Neuronal stem cell (in vitro differentiated cells): Measurements from ENCODE around the gene SCAP.
A peak's percentile ranks its signal among the peaks of the same experiment; 100 is the strongest.

Source experiments
- DNase-seq: peaks from one replicate; pipeline ENCODE4 v3.0.0-alpha.2; 2013; ENCODE audit warnings: low spot score
- H2AFZ ChIP-seq: one replicate; pipeline ENCODE4 v1.6.1; 2013; ENCODE audit warnings: mild to moderate bottlenecking, low read length, inconsistent platforms
- H2AK5ac ChIP-seq: 2 replicates; pipeline ENCODE4 v1.6.1; 2013; ENCODE audit warnings: low read depth, mild to moderate bottlenecking, inconsistent platforms, low read length, moderate library complexity, mixed read lengths
- H2BK120ac ChIP-seq: 2 replicates; pipeline ENCODE4 v1.6.1; 2013; ENCODE audit warnings: low read depth, mild to moderate bottlenecking, inconsistent platforms, low read length, moderate library complexity, mixed read lengths
- H2BK12ac ChIP-seq: one replicate; pipeline ENCODE4 v1.6.1; 2013; ENCODE audit warnings: low read length, inconsistent platforms
- H2BK15ac ChIP-seq: 2 replicates; pipeline ENCODE4 v1.6.1; 2013; ENCODE audit warnings: mild to moderate bottlenecking, low read length, inconsistent platforms, mixed read lengths
- H2BK5ac ChIP-seq: one replicate; pipeline ENCODE4 v1.6.1; 2013; ENCODE audit warnings: inconsistent platforms, mild to moderate bottlenecking, low read length, moderate library complexity
- H3K14ac ChIP-seq: one replicate; pipeline ENCODE4 v1.6.1; 2013; ENCODE audit warnings: low read length, inconsistent platforms
- H3K18ac ChIP-seq: 2 replicates; pipeline ENCODE4 v1.6.1; 2013; ENCODE audit warnings: low read length, inconsistent platforms
- H3K23ac ChIP-seq: 2 replicates; pipeline ENCODE4 v1.6.1; 2013; ENCODE audit warnings: low read depth, mild to moderate bottlenecking, mixed read lengths, low read length, inconsistent platforms; ENCODE audit not compliant: poor library complexity
- H3K27ac ChIP-seq: replicated peaks from 3 replicates; pipeline ENCODE4 v1.5.1; 2013; ENCODE audit warnings: low read length, inconsistent platforms
- H3K27me3 ChIP-seq, 3 experiments: 2 replicates each; pipeline ENCODE4 v1.6.1; 2013; ENCODE audit warnings: low read length in 3 of 3, mild to moderate bottlenecking in 2 of 3, inconsistent platforms in 1 of 3, low read depth in 1 of 3, mixed read lengths in 1 of 3, moderate library complexity in 1 of 3; ENCODE audit not compliant: control insufficient read depth in 3 of 3, insufficient read depth in 3 of 3
- H3K36me3 ChIP-seq, 2 donors: replicated peaks in 1 of 2; 2 replicates each; pipeline ENCODE4 v1.6.1; 2013; ENCODE audit warnings: low read length in 2 of 2; ENCODE audit not compliant: control insufficient read depth in 2 of 2, insufficient read depth in 2 of 2
- H3K4ac ChIP-seq: 2 replicates; pipeline ENCODE4 v1.6.1; 2013; ENCODE audit warnings: inconsistent platforms, mild to moderate bottlenecking, low read length, moderate library complexity
- H3K4me1 ChIP-seq, 2 donors: 1 replicate in 1 of 2; 2 replicates in 1 of 2; pipeline ENCODE4 v1.6.1; 2013; ENCODE audit warnings: low read length in 2 of 2, low read depth in 1 of 2; ENCODE audit not compliant: control insufficient read depth in 2 of 2, insufficient read depth in 1 of 2
- H3K4me2 ChIP-seq: one replicate; pipeline ENCODE4 v1.6.1; 2013; ENCODE audit warnings: mild to moderate bottlenecking, low read length, inconsistent platforms; ENCODE audit not compliant: insufficient read depth, poor library complexity, severe bottlenecking
- H3K4me3 ChIP-seq, 2 donors: 2 replicates each; pipeline ENCODE4 v1.5.1; 2013; ENCODE audit warnings: low read length in 2 of 2, mild to moderate bottlenecking in 2 of 2, inconsistent platforms in 1 of 2, moderate library complexity in 1 of 2
- H3K79me1 ChIP-seq: one replicate; pipeline ENCODE4 v1.6.1; 2013; ENCODE audit warnings: low read depth, mild to moderate bottlenecking, inconsistent platforms, low read length, moderate library complexity
- H3K9ac ChIP-seq: one replicate; pipeline ENCODE4 v1.6.1; 2013; ENCODE audit warnings: mild to moderate bottlenecking, low read depth, low read length, inconsistent platforms; ENCODE audit not compliant: poor library complexity
- H3K9me3 ChIP-seq, 2 donors: replicated peaks in 1 of 2; 2 replicates each; pipeline versions ENCODE3 to v1.6.1; 2013; ENCODE audit warnings: low read length in 2 of 2, mild to moderate bottlenecking in 2 of 2, inconsistent platforms in 1 of 2, low read depth in 1 of 2, mixed read lengths in 1 of 2, moderate library complexity in 1 of 2; ENCODE audit not compliant: control insufficient read depth in 2 of 2, insufficient read depth in 1 of 2
- H4K8ac ChIP-seq: one replicate; pipeline ENCODE4 v1.6.1; 2013; ENCODE audit warnings: low read depth, mild to moderate bottlenecking, inconsistent platforms, low read length, moderate library complexity
- H4K91ac ChIP-seq: one replicate; pipeline ENCODE4 v1.6.1; 2013; ENCODE audit warnings: low read length, low read depth, mild to moderate bottlenecking, inconsistent platforms; ENCODE audit not compliant: poor library complexity
- WGBS, 2 donors: extraction: QIAGEN DNeasy Blood & Tissue Kit; methylation state at CpG; one replicate each; pipeline ENCODE4 v1.1.7; 2013; ENCODE audit warnings: missing lambda C conversion rate in 2 of 2, mixed read lengths in 1 of 2; ENCODE audit not compliant: insufficient read length in 2 of 2, insufficient replicate concordance in 1 of 2; ENCODE audit errors: extremely low coverage in 2 of 2; 5-methylcytosine and 5-hydroxymethylcytosine counted together

Gene SCAP

GRCh38 chr3:47404955-47405790, 70.6 kb downstream of the SCAP start:
- no peak overlapping the region for H3K14ac ChIP-seq
- no peak overlapping the region for H3K4ac ChIP-seq
- H3K18ac ChIP-seq = peak overlapping the region; percentile 48
- H2BK5ac ChIP-seq = peak overlapping the region; percentile 14
- no peak for DNase-seq
- no peak overlapping the region for H3K23ac ChIP-seq
- peaks cover 0 to 2% of the 10 kb centered on the region in 2 donors for H3K9me3 ChIP-seq
- no peak overlapping the region for H2AFZ ChIP-seq
- H3K79me1 ChIP-seq = peaks cover 5% of the 10 kb centered on the region
- H3K36me3 ChIP-seq = peaks cover 29 to 66% of the 10 kb centered on the region in 2 donors
- no peak overlapping the region for H2BK120ac ChIP-seq
- H3K9ac ChIP-seq = no peak overlapping the region
- H2BK15ac ChIP-seq = no peak overlapping the region
- H3K27me3 ChIP-seq = no peaks in the 10 kb centered on the region
- H3K4me1 ChIP-seq = peaks cover 7 to 9% of the 10 kb centered on the region in 2 donors
- H4K8ac ChIP-seq = no peak overlapping the region
- H3K4me3 ChIP-seq = no peak overlapping the region
- no peak overlapping the region for H2BK12ac ChIP-seq
- H3K4me2 ChIP-seq = no peak overlapping the region
- H3K27ac ChIP-seq = peak overlapping the region; percentile 13
- WGBS, 2 donors = no CpG with 5 or more reads among the region's 9 CpGs
- H4K91ac ChIP-seq = no peak overlapping the region
- H2AK5ac ChIP-seq = peak overlapping the region; percentile 54

- H2BK12ac ChIP-seq = no peak overlapping the region
- no peak overlapping the region for H2AFZ ChIP-seq
- peaks cover 0 to 2% of the 10 kb centered on the region in 2 donors for H3K9me3 ChIP-seq
- no peak overlapping the region for H3K4me2 ChIP-seq
- H3K4ac ChIP-seq = peak overlapping the region; percentile 91
- peak overlapping the region; percentile 13 for H3K27ac ChIP-seq
- no peak for DNase-seq
- H2BK5ac ChIP-seq = no peak overlapping the region
- peaks cover 29 to 66% of the 10 kb centered on the region in 2 donors for H3K36me3 ChIP-seq
- no peak overlapping the region for H2AK5ac ChIP-seq
- H3K18ac ChIP-seq = peak overlapping the region; percentile 77
- H2BK120ac ChIP-seq = no peak overlapping the region
- no peaks in the 10 kb centered on the region for H3K27me3 ChIP-seq
- H3K4me3 ChIP-seq = no peak overlapping the region
- peak overlapping the region; percentile 49 for H3K14ac ChIP-seq
- no peak overlapping the region for H4K8ac ChIP-seq
- no peak overlapping the region for H4K91ac ChIP-seq
- H3K9ac ChIP-seq = no peak overlapping the region
- peaks cover 5% of the 10 kb centered on the region for H3K79me1 ChIP-seq
- no peak overlapping the region for H3K23ac ChIP-seq
- H3K4me1 ChIP-seq = peaks cover 7 to 9% of the 10 kb centered on the region in 2 donors
- H2BK15ac ChIP-seq = peak overlapping the region; percentile 30
- no CpG with 5 or more reads among the region's 13 CpGs for WGBS, 2 donors
These were observed 71.3 kb downstream of the SCAP start for GRCh38 chr3:47404431-47404876.

- Histone ChIP-seq H3K18ac (no peak overlapping the region), H4K91ac (no peak overlapping the region), H3K4me2 (no peak overlapping the region), H3K36me3 (peaks cover 0 to 68% of the 10 kb centered on the region in 2 donors), H3K27me3 (no peaks in the 10 kb centered on the region), H4K8ac (no peak overlapping the region), H3K9ac (no peak overlapping the region), H3K9me3 (no peaks in the 10 kb centered on the region), H2BK12ac (no peak overlapping the region), H3K27ac (no peak overlapping the region), H3K4me1 (peaks cover 3 to 13% of the 10 kb centered on the region in 2 donors), H3K79me1 (peaks cover 6% of the 10 kb centered on the region), H3K4ac (no peak overlapping the region), H3K14ac (no peak overlapping the region), H3K23ac (no peak overlapping the region), H2BK5ac (no peak overlapping the region), H2AFZ (no peak overlapping the region), H2BK15ac (no peak overlapping the region), H2AK5ac (no peak overlapping the region), H3K4me3 (no peak overlapping the region), H2BK120ac (no peak overlapping the region)
- no CpG with 5 or more reads among the region's 9 CpGs for WGBS, 2 donors
- no peak for DNase-seq
These were observed 76.0 kb downstream of the SCAP start for GRCh38 chr3:47399531-47400270.

- Histone ChIP-seq H3K9ac (no peak overlapping the region), H2BK5ac (no peak overlapping the region), H3K14ac (no peak overlapping the region), H3K36me3 (peaks cover 0 to 64% of the 10 kb centered on the region in 2 donors), H2AFZ (no peak overlapping the region), H3K4me1 (peaks cover 8 to 15% of the 10 kb centered on the region in 2 donors), H3K9me3 (no peaks in the 10 kb centered on the region), H3K79me1 (peaks cover 6% of the 10 kb centered on the region), H3K4ac (no peak overlapping the region), H4K8ac (no peak overlapping the region), H2BK15ac (no peak overlapping the region), H3K18ac (no peak overlapping the region), H3K27me3 (no peaks in the 10 kb centered on the region), H3K4me3 (no peak overlapping the region), H3K27ac (no peak overlapping the region), H3K4me2 (no peak overlapping the region), H4K91ac (no peak overlapping the region), H3K23ac (no peak overlapping the region), H2BK12ac (no peak overlapping the region), H2AK5ac (no peak overlapping the region), H2BK120ac (no peak overlapping the region)
- no peak for DNase-seq
- no CpG with 5 or more reads among the region's 1 CpG for WGBS, 2 donors
These were observed 76.7 kb downstream of the SCAP start for GRCh38 chr3:47399016-47399415.
